GM13976 (cell line): ENCODE measurements around the gene ARRB2.

ENCODE experiments used
- DNase-seq: peaks from one replicate; pipeline ENCODE4 v3.0.0; 2012; ENCODE audit warnings: low spot score
- CTCF ChIP-seq: IDR thresholded peaks from 2 replicates; pipeline ENCODE4 v1.5.1; 2012; ENCODE audit warnings: borderline replicate concordance, mild to moderate bottlenecking; ENCODE audit not compliant: insufficient read depth; ENCODE audit errors: extremely low read depth, missing control alignments, control extremely low read depth
- in situ Hi-C: fragments of 300-500 bp; cut with MboI; formaldehyde crosslinking; loops from one replicate; pipeline ENCODE4 v1.12.0; 2022; ENCODE audit warnings: low sequenced_read_pairs, mixed read lengths, inconsistent platforms; ENCODE audit not compliant: unreplicated experiment

ARRB2 gene

GRCh38 chr17:4750606-4751005 is 40.2 kb downstream of the ARRB2 start:
- no peak for TF ChIP-seq CTCF
- in situ Hi-C loops, result no loop called here
- no peak for DNase-seq

- no peak for TF ChIP-seq CTCF
- DNase-seq, result no peak
- in situ Hi-C loops, result no loop called here
Measured at GRCh38 chr17:4751932-4752331, 41.5 kb downstream of the ARRB2 start.

DNA sequence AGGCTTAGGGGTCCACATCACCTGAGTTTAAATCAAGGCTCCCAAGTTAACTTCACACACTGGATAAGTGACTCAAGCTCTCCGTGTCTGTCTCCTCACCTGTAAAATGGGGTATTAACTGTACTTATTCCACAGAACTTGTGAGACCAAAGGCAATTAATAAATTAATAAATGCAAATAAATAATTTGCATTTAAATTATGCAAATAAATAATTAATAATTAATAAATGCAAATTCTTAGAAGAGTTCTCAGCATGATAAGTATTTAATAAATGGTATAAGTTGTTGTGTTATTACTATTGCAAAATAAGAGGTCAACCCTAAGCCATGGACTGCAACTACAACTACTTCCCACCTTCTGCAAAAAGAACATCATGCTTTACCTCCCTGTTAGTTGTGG is 43.0 kb downstream of the ARRB2 start:
- in situ Hi-C loops, result no loop called here
- DNase-seq, result no peak

DNA sequence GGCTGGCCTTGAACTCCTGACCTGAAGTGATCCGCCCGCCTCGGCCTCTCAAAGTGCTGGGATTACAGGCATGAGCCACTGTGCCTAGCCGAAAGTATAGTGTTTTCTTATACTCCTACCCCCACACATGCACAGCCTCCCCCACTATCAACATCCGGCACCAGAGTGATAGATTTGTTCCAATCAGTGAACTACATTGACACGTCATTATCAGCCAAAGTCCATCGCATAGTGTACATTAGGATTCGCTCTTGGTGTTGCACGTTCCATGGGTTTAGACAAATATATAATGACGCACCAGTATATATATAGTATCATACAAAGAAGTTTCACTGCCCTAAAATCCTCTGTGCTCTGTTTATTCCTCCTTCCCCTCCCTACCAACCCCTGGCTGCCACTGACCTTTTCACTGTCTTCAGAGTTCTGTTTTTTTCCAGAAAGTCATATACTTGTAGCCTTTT is 49.4 kb downstream of the ARRB2 start:
- in situ Hi-C loops, result no loop called here
- DNase-seq, result no peak
- no peak for TF ChIP-seq CTCF

More for the DNA sequence above, 43.0 kb downstream of the ARRB2 start:
- TF ChIP-seq CTCF, result no peak

GRCh38 chr17:4764595-4764994 is 54.2 kb downstream of the ARRB2 start:
- in situ Hi-C loops, result no loop called here
- TF ChIP-seq CTCF, result no peak
- DNase-seq, result no peak

DNA sequence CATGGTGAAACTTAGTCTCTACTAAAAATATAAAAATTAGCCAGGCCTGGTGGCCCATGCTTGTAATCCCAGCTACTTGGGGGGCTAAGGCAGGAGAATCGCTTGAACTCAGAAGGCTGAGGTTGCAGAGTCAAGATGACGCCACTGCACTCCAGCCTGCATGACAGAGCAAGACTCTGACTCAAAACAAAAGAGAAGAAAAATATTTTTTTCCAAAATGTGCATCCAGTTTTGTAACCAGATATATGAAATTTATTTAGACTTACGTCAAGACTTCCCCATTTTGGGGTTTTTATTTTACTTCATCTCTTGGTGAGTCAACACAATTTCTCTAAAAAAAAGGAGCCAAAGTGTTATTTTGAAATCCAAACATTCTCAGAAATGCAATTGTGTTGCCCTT is 55.8 kb downstream of the ARRB2 start:
- no peak for TF ChIP-seq CTCF
- DNase-seq, result no peak
- in situ Hi-C loops, result no loop called here

- DNase-seq, result no peak
- TF ChIP-seq CTCF, result no peak
- in situ Hi-C loops, result no loop called here
Measured at GRCh38 chr17:4766723-4767122, 56.3 kb downstream of the ARRB2 start.
